ENCODE results near the gene UCP1.
"Not testable (repeated sequence)": the region's sequence is repeated elsewhere in the genome, so short reads cannot be mapped to it uniquely, and the experiment has no call there.

UCP1 gene

DNA sequence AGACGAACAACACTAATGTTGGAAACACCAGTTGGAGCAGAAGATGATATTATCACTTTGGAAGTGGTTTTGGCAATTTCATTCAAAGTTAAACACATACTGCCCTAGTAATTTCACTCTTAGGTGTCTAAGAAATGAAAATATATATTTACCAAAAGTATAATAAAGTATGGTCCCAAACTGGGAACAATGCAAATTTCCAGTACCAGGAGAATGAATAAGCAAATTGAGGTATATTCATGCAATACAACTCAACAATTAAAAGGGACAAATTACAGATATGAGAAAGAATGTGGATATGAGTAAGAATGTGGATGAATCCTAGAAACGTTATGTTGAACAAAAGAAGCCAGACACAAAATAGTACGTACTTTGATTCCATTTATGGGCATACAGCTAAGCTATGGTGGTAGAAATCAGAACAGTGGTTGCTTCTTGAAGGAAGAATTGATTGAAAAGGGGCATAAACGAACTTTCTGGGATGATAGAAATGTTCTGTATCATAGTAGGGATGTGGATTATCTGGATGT, 34.7 kb downstream of the UCP1 start:
- no peak for DNase-seq (ENCODE audit: low spot score)

DNA sequence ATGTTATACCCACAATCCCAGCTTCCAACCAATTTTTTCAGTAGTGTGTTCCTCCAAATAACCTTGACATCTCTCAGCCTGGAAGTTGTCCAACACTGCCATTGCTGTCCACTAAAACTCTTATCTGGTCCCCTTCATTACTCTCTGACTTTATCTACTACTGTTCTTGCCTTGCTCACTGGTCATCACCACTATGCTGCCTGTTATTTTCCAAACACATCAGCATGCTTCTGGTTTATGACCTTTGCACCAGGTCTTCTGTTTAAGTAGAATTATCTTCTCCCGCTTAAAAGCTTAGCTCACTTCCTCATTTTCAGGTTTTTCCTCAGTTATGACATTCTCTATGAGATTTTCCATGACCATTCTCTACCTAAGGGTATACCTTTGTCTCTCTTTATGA, 39.3 kb downstream of the UCP1 start:
- DNase-seq (ENCODE audit: low spot score): no peak

DNA sequence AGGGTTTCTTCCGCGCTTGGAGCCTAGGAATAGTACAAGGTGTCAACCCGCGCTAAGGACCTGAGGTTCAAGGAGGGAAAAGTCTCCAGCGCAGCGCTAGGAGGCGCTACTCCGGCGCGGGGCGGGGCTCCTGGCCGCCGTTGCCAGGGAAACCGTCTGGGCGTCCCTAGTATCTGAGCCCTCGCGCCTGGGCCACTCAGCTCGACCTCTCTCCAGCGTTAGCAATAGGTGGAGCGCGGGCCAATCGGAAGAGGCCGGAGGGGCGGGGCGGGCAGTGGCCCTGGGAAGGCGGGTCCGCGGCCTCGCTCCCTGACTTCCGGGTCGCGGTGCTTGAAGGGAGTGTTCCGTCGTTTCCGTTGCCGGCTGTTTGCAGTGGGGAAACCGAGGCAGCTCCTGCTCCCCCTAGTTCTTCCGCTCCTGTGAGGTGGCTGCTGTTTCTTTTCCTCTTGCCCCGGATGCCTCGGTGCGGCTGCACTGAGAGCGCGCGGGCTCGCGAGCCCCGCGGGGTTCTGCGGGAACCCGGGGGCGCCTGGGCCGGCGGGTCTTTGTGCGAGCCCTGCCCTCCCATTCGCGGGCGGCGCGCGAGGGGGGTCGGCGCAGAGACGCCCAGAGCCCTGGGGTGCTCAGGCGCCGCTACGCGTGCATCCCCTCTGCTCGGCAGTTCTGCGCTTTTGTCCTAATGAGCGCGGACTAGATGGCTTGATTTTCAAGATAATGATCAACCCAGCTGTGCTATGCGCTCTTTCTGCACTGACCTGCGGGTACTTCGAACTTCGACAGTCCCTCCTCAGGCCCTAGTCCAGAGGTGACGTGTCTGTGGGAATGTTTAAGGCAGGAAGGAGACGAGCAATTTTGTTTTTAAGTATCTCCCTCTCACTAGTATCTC, 44.7 kb downstream of the UCP1 start, which contains the start of gene ELMOD2:
TSS of gene ELMOD2 (plus strand) at position 312 of the 886 bp plus-strand sequence. CDS start 1,261 bp downstream, outside the sequence.
- DNase-seq (ENCODE audit: low spot score): peak; percentile 98

DNA sequence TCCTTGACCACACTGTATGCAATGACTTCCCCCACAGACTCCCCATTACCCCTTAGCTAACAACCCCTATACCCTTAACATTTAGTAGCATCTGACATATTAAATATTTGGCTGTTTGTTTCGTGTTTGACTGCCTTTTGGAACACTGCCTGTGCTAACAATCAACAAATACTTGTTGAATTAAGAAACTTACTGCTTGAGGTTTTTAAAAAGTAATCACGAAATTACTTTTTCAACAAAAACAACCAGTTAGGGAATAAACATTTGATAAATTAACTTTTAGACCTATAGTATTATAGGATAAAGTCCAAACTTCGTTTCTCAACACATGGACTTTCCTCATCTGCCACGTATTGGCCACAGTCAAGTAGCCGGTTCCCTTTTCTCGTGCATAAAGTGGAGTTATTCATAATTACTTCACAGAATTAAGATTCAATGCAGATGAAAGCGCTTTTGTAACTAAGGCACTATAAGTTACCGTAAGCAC, 45.3 kb downstream of the UCP1 start:
- DNase-seq (ENCODE audit: low spot score): no peak

DNA sequence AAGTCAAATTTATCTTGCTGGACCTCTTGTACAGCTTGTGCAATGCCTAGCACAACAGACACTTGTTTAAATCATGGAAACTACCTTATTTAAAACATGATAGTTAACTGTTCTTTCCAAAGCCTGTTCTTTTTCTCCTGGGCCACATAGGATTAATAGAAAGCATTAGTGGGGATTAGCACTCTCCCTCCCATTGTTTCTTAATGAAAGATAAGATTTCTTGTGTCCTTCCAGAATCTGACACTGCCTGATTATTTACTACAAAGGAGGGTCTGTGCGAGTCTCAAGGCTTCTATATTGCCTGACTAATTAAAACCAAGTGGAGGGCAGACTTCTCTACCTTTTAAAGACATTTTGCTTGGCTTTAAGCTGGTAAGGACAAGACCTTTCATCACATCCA, 53.3 kb downstream of the UCP1 start:
- DNase-seq (ENCODE audit: low spot score): no peak

DNA sequence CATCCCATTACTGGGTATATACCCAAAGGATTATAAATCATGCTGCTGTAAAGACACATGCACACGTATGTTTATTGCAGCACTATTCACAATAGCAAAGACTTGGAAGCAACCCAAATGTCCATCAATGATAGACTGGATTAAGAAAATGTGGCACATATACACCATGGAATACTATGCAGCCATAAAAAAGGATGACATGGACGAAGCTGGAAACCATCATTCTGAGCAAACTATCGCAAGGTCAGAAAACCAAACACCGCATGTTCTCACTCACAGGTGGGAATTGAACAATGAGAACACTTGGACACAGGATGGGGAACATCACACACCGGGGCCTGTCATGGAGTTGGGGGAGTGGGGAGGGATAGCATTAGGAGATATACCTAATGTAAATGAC, 55.0 kb downstream of the UCP1 start:
- not testable (repeated sequence) for DNase-seq (ENCODE audit: low spot score)

Data from left forelimb (tissue), 1 donor.